Measurements from ENCODE around the gene HORMAD1.
"Not testable (repeated sequence)": the region's sequence is repeated elsewhere in the genome, so short reads cannot be mapped to it uniquely, and the experiment has no call there.

The HORMAD1 gene

DNA sequence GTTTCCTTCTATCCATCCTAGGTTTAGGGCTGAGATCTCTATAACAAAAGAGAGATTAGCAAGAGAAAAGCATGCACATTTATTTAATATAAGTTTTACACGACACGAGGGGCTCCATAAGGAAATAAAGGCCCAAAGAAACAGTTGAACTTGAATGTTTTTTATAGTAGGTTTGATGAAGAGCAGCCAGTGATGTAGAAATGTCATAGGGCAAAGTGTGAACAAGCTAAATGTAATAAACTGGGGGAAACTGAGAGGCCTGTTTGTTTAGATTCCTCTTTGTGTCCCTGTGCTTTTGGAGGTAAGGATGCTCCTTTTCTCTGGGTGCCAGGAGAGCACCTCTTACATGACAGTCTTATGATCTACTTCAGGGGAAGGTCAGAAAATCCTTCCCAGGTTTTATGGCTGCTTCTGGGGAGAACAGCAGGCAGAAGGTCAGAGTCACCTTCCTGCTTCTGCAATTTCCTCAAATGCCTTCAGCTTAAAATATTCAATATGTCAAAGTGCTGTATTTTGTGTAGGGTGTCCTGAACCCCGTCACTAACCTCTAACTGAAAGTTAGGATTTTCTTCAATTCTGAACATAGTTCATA is 9.5 kb upstream of the HORMAD1 start:
- POLR2A ChIA-PET = no interaction called here
- H3K4me1 ChIP-seq (ENCODE audit: control insufficient read depth, insufficient read depth, low read length) = no peaks in the 10 kb centered on the region
- H3K36me3 ChIP-seq (ENCODE audit: control insufficient read depth in 2 of 2, insufficient read depth in 1 of 2, low read length in 2 of 2) = no peaks in the 10 kb centered on the region
- no peak overlapping the region for H3K4me3 ChIP-seq (ENCODE audit: low read depth, low read length)
- H3K9me3 ChIP-seq (ENCODE audit: control insufficient read depth, insufficient read depth, low read depth, low read length) = no peaks in the 10 kb centered on the region
- no peak overlapping the region for H3K27ac ChIP-seq (ENCODE audit: extremely low read depth, low read depth, low read length)
- no peak for TF ChIP-seq ZNF600 (tag by site-specific recombination; IDR thresholded peaks at IDR 0.05)
- no peak for TF ChIP-seq ZNF558 (tag by site-specific recombination; IDR thresholded peaks at IDR 0.05)
- TF ChIP-seq ZNF24 (tag by site-specific recombination; IDR thresholded peaks at IDR 0.05) = no peak
- CTCF ChIA-PET = no interaction called here

DNA sequence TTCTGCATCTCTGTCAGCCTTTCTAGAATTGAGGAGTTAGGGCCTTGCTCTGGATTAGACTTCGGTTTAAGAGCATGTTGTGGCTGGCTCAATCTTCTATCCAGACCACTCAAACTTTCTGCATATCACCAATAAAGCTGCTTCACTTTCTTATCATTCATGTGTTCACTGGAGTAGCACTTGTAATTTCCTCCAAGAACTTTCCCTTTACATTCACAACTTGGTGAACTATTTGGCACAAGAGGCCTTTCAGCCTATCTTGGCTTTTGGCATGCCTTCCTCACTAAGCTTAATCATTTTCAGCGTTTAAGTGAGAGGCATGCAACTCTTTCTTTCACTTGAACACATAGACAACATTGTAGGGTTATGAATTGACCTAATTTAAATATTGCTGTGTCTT is 3.6 kb upstream of the HORMAD1 start:
- TF ChIP-seq ZNF548 (tag by site-specific recombination; IDR thresholded peaks at IDR 0.05) = no peak
- TF ChIP-seq PRDM1 (tag by site-specific recombination; IDR thresholded peaks at IDR 0.05) = peak; percentile 55
- TF ChIP-seq ZNF121 (tag by site-specific recombination; IDR thresholded peaks at IDR 0.05) = no peak
- TF ChIP-seq, protein P1, sequence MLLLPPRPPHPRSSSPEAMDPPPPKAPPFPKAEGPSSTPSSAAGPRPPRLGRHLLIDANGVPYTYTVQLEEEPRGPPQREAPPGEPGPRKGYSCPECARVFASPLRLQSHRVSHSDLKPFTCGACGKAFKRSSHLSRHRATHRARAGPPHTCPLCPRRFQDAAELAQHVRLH (tag by site-specific recombination; IDR thresholded peaks at IDR 0.05) = no peak
- ChIA-PET CTCF (interaction anchor here (1.6 kb wide), 1 partner anchor 9 kb away, joined by 3 read pairs; no protein-coding TSS in a partner anchor), POLR2A (no interaction called here)
- no peaks in the 10 kb centered on the region for H3K9me3 ChIP-seq (ENCODE audit: control insufficient read depth, insufficient read depth, low read depth, low read length)
- no peaks in the 10 kb centered on the region for H3K36me3 ChIP-seq (ENCODE audit: control insufficient read depth in 2 of 2, insufficient read depth in 1 of 2, low read length in 2 of 2)
- H3K4me3 ChIP-seq (ENCODE audit: low read depth, low read length) = no peak overlapping the region
- no peaks in the 10 kb centered on the region for H3K4me1 ChIP-seq (ENCODE audit: control insufficient read depth, insufficient read depth, low read length)
- no peak overlapping the region for H3K27ac ChIP-seq (ENCODE audit: extremely low read depth, low read depth, low read length)

DNA sequence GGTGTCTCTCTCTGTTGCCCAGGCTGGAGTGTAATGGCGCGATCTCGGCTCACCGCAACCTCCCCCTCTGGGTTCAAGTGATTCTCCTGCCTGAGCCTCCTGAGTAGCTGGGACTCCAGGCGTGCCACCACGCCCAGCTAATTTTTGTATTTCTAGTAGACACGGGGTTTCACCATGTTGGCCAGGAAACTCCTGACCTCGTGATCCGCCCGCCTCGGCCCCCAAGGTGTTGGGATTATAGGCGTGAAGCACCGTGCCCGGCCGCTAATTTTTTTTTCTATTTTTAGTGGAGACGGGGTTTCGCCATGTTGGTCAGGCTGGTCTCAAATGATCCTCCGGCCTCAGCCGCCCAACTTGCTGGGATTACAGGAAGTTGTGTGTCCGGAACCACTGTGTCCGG is 597 bp downstream of the HORMAD1 start:
- no peak overlapping the region for H3K4me3 ChIP-seq (ENCODE audit: low read depth, low read length)
- ChIA-PET CTCF (interaction anchor here (0.6 kb wide), 3 partner anchors 33 to 274 kb away, joined by 3 read pairs; no protein-coding TSS in a partner anchor), POLR2A (no interaction called here)
- no peak overlapping the region for H3K27ac ChIP-seq (ENCODE audit: extremely low read depth, low read depth, low read length)
- no peaks in the 10 kb centered on the region for H3K9me3 ChIP-seq (ENCODE audit: control insufficient read depth, insufficient read depth, low read depth, low read length)
- no peak for TF ChIP-seq ZNF530 (tag by site-specific recombination; IDR thresholded peaks at IDR 0.05; ENCODE audit: low read depth)
- TF ChIP-seq OSR2 (tag by site-specific recombination; IDR thresholded peaks at IDR 0.05) = no peak
- no peak for TF ChIP-seq ZXDB (tag by site-specific recombination; IDR thresholded peaks at IDR 0.05)
- peak; percentile 52; the same call in 1 of the 2 replicates for TF ChIP-seq ZNF202 (tag by site-specific recombination; IDR thresholded peaks at IDR 0.05; ENCODE audit: borderline replicate concordance)
- H3K36me3 ChIP-seq (ENCODE audit: control insufficient read depth in 2 of 2, insufficient read depth in 1 of 2, low read length in 2 of 2) = no peaks in the 10 kb centered on the region
- no peaks in the 10 kb centered on the region for H3K4me1 ChIP-seq (ENCODE audit: control insufficient read depth, insufficient read depth, low read length)

DNA sequence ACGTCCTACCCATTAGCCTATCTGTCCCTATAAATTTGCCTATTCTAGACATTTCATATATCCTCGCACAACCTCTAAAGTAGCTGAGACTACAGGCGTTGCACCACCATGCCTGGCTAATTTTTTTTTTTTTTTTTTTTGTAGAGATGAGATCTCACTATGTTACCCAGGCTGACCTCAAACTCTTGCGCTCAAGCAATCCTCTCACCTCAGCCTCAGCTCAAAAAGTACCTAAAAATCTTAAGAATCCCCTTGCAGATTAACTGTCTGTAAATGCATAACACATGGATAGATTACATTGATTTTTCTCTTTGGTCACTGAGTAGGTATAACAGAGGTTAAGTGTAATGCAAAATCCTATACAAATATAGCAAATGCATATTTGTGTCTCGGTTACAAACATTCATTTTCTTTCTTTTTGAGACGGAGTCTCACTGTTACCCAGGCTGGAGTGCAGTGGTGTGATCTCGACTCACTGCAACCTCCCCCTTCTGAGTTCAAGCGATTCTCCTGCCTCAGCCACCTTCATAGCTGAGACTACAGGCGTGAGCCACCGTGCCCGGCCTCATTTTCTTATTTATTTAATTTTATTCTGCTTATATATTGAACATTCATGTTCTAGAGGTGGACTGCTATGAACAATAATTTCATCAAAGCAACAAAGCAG is 2.3 kb downstream of the HORMAD1 start:
- POLR2A ChIA-PET = no interaction called here
- H3K36me3 ChIP-seq (ENCODE audit: control insufficient read depth in 2 of 2, insufficient read depth in 1 of 2, low read length in 2 of 2) = no peaks in the 10 kb centered on the region

DNA sequence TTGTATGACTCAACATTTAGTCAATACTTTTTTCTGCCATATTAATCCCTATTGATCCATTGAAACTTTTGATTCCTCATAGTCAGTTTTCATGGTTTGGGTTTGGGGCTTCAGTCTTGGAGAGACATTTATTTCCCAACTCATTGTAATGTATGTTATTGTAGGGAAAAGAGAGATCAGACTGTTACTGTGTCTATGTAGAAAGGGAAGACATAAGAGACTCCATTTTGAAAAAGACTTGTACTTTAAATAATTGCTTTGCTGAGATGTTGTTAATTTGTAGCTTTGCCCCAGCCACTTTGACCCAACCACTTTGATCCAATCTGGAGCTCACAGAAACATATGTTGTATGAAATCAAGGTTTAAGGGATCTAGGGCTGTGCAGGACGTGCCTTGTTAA is 11.7 kb downstream of the HORMAD1 start:
- POLR2A ChIA-PET; CTCF ChIA-PET; H3K9me3 ChIP-seq (ENCODE audit: control insufficient read depth, insufficient read depth, low read depth, low read length); H3K4me1 ChIP-seq (ENCODE audit: control insufficient read depth, insufficient read depth, low read length); H3K36me3 ChIP-seq (ENCODE audit: control insufficient read depth in 2 of 2, insufficient read depth in 1 of 2, low read length in 2 of 2); H3K27ac ChIP-seq (ENCODE audit: extremely low read depth, low read depth, low read length); H3K4me3 ChIP-seq (ENCODE audit: low read depth, low read length): not testable (repeated sequence)

More for the DNA sequence above, 2.3 kb downstream of the HORMAD1 start:
- Histone ChIP-seq H3K4me1 (ENCODE audit: control insufficient read depth, insufficient read depth, low read length) (no peaks in the 10 kb centered on the region), H3K9me3 (ENCODE audit: control insufficient read depth, insufficient read depth, low read depth, low read length) (no peaks in the 10 kb centered on the region), H3K27ac (ENCODE audit: extremely low read depth, low read depth, low read length) (no peak overlapping the region), H3K4me3 (ENCODE audit: low read depth, low read length) (no peak overlapping the region)
- no peak for TF ChIP-seq ZNF140 (tag by site-specific recombination; IDR thresholded peaks at IDR 0.05)
- TF ChIP-seq ZNF211 (tag by site-specific recombination; IDR thresholded peaks at IDR 0.05; ENCODE audit: low read depth) = no peak
- CTCF ChIA-PET = no interaction called here

Data from HEK293 (cell line).